Ishikawa (cell line): ENCODE data around the gene SLC12A3.

Experiments used
- CEBPB ChIP-seq: IDR thresholded peaks from 2 replicates; pipeline ENCODE4 v1.6.1; 2012
- EGR1 ChIP-seq: IDR thresholded peaks from 2 replicates; pipeline ENCODE4 v1.6.1; 2012
- EP300 ChIP-seq: IDR thresholded peaks from 2 replicates; pipeline ENCODE4 v1.6.1; 2012; ENCODE audit warnings: borderline replicate concordance
- NFIC ChIP-seq: IDR thresholded peaks from 2 replicates; pipeline ENCODE4 v1.6.1; 2012
- RAD21 ChIP-seq: IDR thresholded peaks from 2 replicates; pipeline ENCODE4 v1.6.1; 2012; ENCODE audit warnings: low read depth
- TAF1 ChIP-seq: IDR thresholded peaks from 2 replicates; pipeline ENCODE4 v1.6.1; 2012; ENCODE audit warnings: low read depth, mild to moderate bottlenecking
- TCF12 ChIP-seq: IDR thresholded peaks from 2 replicates; pipeline ENCODE4 v1.6.1; 2012; ENCODE audit warnings: low read depth
- TEAD4 ChIP-seq: IDR thresholded peaks from 2 replicates; pipeline ENCODE4 v1.6.1; 2012
- YY1 ChIP-seq: IDR thresholded peaks from 2 replicates; pipeline ENCODE4 v1.6.1; 2012; ENCODE audit warnings: low read depth
- ZBTB7A ChIP-seq: IDR thresholded peaks from 2 replicates; pipeline ENCODE4 v1.6.1; 2012; ENCODE audit warnings: low read depth
- TF ChIP-seq, protein P1 (sequence below): IDR thresholded peaks from 2 replicates; pipeline ENCODE4 v1.6.1; 2012; ENCODE audit warnings: low read depth, mild to moderate bottlenecking
- TF ChIP-seq, protein P2 (sequence below): IDR thresholded peaks from 2 replicates; pipeline ENCODE4 v1.6.1; 2012
- TF ChIP-seq, protein P3 (sequence below): IDR thresholded peaks from 2 replicates; pipeline ENCODE4 v1.6.1; 2012

DNA sequence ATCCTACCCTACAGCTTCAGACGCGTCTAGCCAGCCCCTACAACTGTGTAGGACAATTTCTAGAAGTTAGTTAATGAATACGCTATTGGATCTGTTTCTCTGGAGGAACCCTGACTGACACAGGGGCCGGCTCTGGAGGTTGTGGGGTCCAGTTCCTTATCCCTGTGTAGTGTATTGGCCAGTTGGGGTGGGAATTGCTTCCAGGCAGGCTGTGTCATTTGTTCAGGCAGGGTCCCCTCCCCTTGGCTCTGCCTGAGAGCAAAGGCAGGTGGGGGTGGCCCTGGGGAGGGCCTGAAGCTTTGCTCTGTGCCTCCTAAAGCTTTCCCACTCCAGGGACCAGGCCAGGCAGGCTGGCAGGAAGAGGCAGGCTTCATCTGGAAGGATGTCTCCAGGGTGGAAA lies 85.0 kb downstream of the SLC12A3 start:
- TF ChIP-seq TEAD4: no peak
- TF ChIP-seq, protein P1, sequence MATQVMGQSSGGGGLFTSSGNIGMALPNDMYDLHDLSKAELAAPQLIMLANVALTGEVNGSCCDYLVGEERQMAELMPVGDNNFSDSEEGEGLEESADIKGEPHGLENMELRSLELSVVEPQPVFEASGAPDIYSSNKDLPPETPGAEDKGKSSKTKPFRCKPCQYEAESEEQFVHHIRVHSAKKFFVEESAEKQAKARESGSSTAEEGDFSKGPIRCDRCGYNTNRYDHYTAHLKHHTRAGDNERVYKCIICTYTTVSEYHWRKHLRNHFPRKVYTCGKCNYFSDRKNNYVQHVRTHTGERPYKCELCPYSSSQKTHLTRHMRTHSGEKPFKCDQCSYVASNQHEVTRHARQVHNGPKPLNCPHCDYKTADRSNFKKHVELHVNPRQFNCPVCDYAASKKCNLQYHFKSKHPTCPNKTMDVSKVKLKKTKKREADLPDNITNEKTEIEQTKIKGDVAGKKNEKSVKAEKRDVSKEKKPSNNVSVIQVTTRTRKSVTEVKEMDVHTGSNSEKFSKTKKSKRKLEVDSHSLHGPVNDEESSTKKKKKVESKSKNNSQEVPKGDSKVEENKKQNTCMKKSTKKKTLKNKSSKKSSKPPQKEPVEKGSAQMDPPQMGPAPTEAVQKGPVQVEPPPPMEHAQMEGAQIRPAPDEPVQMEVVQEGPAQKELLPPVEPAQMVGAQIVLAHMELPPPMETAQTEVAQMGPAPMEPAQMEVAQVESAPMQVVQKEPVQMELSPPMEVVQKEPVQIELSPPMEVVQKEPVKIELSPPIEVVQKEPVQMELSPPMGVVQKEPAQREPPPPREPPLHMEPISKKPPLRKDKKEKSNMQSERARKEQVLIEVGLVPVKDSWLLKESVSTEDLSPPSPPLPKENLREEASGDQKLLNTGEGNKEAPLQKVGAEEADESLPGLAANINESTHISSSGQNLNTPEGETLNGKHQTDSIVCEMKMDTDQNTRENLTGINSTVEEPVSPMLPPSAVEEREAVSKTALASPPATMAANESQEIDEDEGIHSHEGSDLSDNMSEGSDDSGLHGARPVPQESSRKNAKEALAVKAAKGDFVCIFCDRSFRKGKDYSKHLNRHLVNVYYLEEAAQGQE: no peak
- TF ChIP-seq ZBTB7A: no peak
- no peak for TF ChIP-seq TAF1
- TF ChIP-seq EGR1: no peak
- TF ChIP-seq YY1: no peak
- TF ChIP-seq EP300: no peak
- TF ChIP-seq RAD21: no peak
- no peak for TF ChIP-seq TCF12
- TF ChIP-seq, protein P2, sequence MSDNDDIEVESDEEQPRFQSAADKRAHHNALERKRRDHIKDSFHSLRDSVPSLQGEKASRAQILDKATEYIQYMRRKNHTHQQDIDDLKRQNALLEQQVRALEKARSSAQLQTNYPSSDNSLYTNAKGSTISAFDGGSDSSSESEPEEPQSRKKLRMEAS: no peak
- no peak for TF ChIP-seq NFIC
- no peak for TF ChIP-seq CEBPB
- TF ChIP-seq, protein P3, sequence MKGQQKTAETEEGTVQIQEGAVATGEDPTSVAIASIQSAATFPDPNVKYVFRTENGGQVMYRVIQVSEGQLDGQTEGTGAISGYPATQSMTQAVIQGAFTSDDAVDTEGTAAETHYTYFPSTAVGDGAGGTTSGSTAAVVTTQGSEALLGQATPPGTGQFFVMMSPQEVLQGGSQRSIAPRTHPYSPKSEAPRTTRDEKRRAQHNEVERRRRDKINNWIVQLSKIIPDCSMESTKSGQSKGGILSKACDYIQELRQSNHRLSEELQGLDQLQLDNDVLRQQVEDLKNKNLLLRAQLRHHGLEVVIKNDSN: no peak
